ENCODE results near the gene ITPRIP.

The ITPRIP gene

DNA sequence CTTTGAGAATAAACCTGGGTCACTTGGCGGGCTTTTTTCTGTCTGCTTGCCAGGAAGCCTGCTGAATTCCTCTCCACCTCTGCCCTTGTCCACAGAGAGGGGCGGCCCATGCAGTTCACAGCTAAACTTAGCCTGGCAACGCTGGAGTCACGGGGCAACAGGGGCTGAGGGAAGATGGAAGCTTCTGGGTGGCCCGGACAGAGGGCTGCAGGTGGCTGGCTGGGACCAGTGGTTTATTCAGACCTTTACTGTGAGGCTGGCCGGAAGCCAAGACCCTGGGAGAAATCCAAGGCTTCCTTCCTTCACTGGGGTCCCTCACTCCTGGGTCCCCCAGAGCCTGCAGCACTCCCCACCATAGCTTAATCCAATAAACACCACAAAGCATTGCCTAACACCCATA is 17.0 kb downstream of the ITPRIP start:
- Histone ChIP-seq H3K27me3 (ENCODE audit: low read depth, low read length) (no peaks in the 10 kb centered on the region), H3K36me3 (replicated peaks; ENCODE audit: low read depth, low read length) (no peaks in the 10 kb centered on the region), H4K20me1 (ENCODE audit: insufficient read depth, low read length) (peaks cover 86% of the 10 kb centered on the region), H3K79me2 (ENCODE audit: low read length) (peaks cover 51% of the 10 kb centered on the region), H3K9me3 (ENCODE audit: insufficient read depth, low read length) (no peaks in the 10 kb centered on the region), H3K4me1 (ENCODE audit: low read length) (peaks cover 12% of the 10 kb centered on the region), H3K27ac (ENCODE audit: low read length) (no peak overlapping the region), H3K4me2 (ENCODE audit: low read length) (no peak overlapping the region), H3K9ac (ENCODE audit: low read length) (no peak overlapping the region), H3K4me3 (ENCODE audit: low read length) (no peak overlapping the region), H2AFZ (ENCODE audit: low read depth, low read length) (no peak overlapping the region)
- TF ChIP-seq, protein P1, sequence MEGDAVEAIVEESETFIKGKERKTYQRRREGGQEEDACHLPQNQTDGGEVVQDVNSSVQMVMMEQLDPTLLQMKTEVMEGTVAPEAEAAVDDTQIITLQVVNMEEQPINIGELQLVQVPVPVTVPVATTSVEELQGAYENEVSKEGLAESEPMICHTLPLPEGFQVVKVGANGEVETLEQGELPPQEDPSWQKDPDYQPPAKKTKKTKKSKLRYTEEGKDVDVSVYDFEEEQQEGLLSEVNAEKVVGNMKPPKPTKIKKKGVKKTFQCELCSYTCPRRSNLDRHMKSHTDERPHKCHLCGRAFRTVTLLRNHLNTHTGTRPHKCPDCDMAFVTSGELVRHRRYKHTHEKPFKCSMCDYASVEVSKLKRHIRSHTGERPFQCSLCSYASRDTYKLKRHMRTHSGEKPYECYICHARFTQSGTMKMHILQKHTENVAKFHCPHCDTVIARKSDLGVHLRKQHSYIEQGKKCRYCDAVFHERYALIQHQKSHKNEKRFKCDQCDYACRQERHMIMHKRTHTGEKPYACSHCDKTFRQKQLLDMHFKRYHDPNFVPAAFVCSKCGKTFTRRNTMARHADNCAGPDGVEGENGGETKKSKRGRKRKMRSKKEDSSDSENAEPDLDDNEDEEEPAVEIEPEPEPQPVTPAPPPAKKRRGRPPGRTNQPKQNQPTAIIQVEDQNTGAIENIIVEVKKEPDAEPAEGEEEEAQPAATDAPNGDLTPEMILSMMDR (IDR thresholded peaks at IDR 0.05; ENCODE audit: low read depth, low read length) = no peak
- TF ChIP-seq EZH2phosphoT487 (IDR thresholded peaks at IDR 0.05; ENCODE audit: low read depth) = no peak

- H3K79me2 ChIP-seq (ENCODE audit: low read length) = peaks cover 37% of the 10 kb centered on the region
- no peak overlapping the region for H3K27ac ChIP-seq (ENCODE audit: low read length)
- H3K9ac ChIP-seq (ENCODE audit: low read length) = no peak overlapping the region
- H4K20me1 ChIP-seq (ENCODE audit: insufficient read depth, low read length) = peaks cover 74% of the 10 kb centered on the region
- H3K27me3 ChIP-seq (ENCODE audit: low read depth, low read length) = no peaks in the 10 kb centered on the region
- no peak overlapping the region for H2AFZ ChIP-seq (ENCODE audit: low read depth, low read length)
- no peaks in the 10 kb centered on the region for H3K36me3 ChIP-seq (replicated peaks; ENCODE audit: low read depth, low read length)
- H3K4me3 ChIP-seq (ENCODE audit: low read length) = no peak overlapping the region
- no peak overlapping the region for H3K4me2 ChIP-seq (ENCODE audit: low read length)
- TF ChIP-seq EZH2phosphoT487 (IDR thresholded peaks at IDR 0.05; ENCODE audit: low read depth) = no peak
- TF ChIP-seq, protein P1 (IDR thresholded peaks at IDR 0.05; ENCODE audit: low read depth, low read length) = no peak
- H3K9me3 ChIP-seq (ENCODE audit: insufficient read depth, low read length) = no peaks in the 10 kb centered on the region
- peaks cover 12% of the 10 kb centered on the region for H3K4me1 ChIP-seq (ENCODE audit: low read length)
Observed at GRCh38 chr10:104318810-104319741, 19.2 kb downstream of the ITPRIP start.

DNA sequence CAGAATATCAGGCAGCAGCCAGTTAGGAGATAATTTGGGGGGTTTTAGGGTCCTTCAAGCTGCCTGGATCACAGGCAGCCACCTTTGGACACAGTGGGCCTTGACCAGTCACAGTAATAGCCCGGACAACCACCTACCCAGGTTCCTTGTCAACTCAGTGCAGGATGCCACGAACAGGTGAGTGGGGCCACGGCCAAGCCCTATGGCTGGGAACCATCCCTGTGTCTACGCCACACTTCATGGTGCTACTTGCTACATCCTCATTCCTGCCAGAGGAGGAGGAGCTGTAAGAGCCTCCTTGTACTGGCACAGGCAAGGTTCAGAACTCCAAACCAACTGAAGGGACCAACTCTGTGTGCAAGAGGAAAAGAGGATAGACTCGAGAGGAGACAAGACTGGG is 19.9 kb downstream of the ITPRIP start:
- TF ChIP-seq, protein P1 (IDR thresholded peaks at IDR 0.05; ENCODE audit: low read depth, low read length) = no peak
- no peak for TF ChIP-seq EZH2phosphoT487 (IDR thresholded peaks at IDR 0.05; ENCODE audit: low read depth)
- no peak overlapping the region for H3K4me2 ChIP-seq (ENCODE audit: low read length)
- peaks cover 67% of the 10 kb centered on the region for H4K20me1 ChIP-seq (ENCODE audit: insufficient read depth, low read length)

GRCh38 chr10:104317726-104318299 is 20.5 kb downstream of the ITPRIP start:
- TF ChIP-seq, protein P1 (IDR thresholded peaks at IDR 0.05; ENCODE audit: low read depth, low read length) = no peak
- TF ChIP-seq EZH2phosphoT487 (IDR thresholded peaks at IDR 0.05; ENCODE audit: low read depth) = no peak
- Histone ChIP-seq H3K36me3 (replicated peaks; ENCODE audit: low read depth, low read length) (peaks cover under 1% of the 10 kb centered on the region), H3K4me1 (ENCODE audit: low read length) (peaks cover 8% of the 10 kb centered on the region), H3K9ac (ENCODE audit: low read length) (no peak overlapping the region), H3K9me3 (ENCODE audit: insufficient read depth, low read length) (no peaks in the 10 kb centered on the region), H3K4me2 (ENCODE audit: low read length) (no peak overlapping the region), H4K20me1 (ENCODE audit: insufficient read depth, low read length) (peaks cover 62% of the 10 kb centered on the region), H3K79me2 (ENCODE audit: low read length) (peaks cover 32% of the 10 kb centered on the region), H3K27me3 (ENCODE audit: low read depth, low read length) (no peaks in the 10 kb centered on the region), H2AFZ (ENCODE audit: low read depth, low read length) (no peak overlapping the region), H3K27ac (ENCODE audit: low read length) (no peak overlapping the region), H3K4me3 (ENCODE audit: low read length) (no peak overlapping the region)

More for the DNA sequence above, 19.9 kb downstream of the ITPRIP start:
- H3K36me3 ChIP-seq (replicated peaks; ENCODE audit: low read depth, low read length) = no peaks in the 10 kb centered on the region
- peaks cover 12% of the 10 kb centered on the region for H3K4me1 ChIP-seq (ENCODE audit: low read length)
- H2AFZ ChIP-seq (ENCODE audit: low read depth, low read length) = no peak overlapping the region
- H3K27ac ChIP-seq (ENCODE audit: low read length) = no peak overlapping the region
- no peaks in the 10 kb centered on the region for H3K9me3 ChIP-seq (ENCODE audit: insufficient read depth, low read length)
- H3K27me3 ChIP-seq (ENCODE audit: low read depth, low read length) = no peaks in the 10 kb centered on the region
- H3K9ac ChIP-seq (ENCODE audit: low read length) = no peak overlapping the region
- no peak overlapping the region for H3K4me3 ChIP-seq (ENCODE audit: low read length)
- peaks cover 32% of the 10 kb centered on the region for H3K79me2 ChIP-seq (ENCODE audit: low read length)

Measured in OCI-LY3 (cell line).